GM23338 (cell line): Measurements from ENCODE around the gene HGFAC. TPM values are rescaled to one million over a fixed set of nuclear protein-coding genes. Genes with fewer than 3 reads are reported as not detected.
A peak's percentile ranks its signal among the peaks of the same experiment; 100 is the strongest.

Experiments
- ATAC-seq: fragments of 200-7000 bp; cut with Tn5 transposase; 3 replicates; pipeline ENCODE4 v1.9.1; 2020
- DNase-seq: peaks from one replicate; pipeline ENCODE4 v3.0.0-alpha.2; 2015; ENCODE audit warnings: low spot score
- H2AFZ ChIP-seq: fragments of 200-600 bp; sonication (generic); 2 replicates; pipeline ENCODE4 v1.8.0; 2016; ENCODE audit warnings: antibody characterized with exemption, mild to moderate bottlenecking, moderate library complexity
- H3F3A ChIP-seq: fragments of 200-600 bp; sonication (generic); replicated peaks from 2 replicates; pipeline ENCODE4 v1.8.0; 2017; ENCODE audit warnings: antibody characterized with exemption, mixed run types, low read depth
- H3K27ac ChIP-seq: fragments of 200-600 bp; sonication (generic); 2 replicates; pipeline ENCODE4 v1.6.1; 2016; ENCODE audit warnings: low read depth
- H3K27me3 ChIP-seq: fragments of 200-600 bp; sonication (generic); 2 replicates; pipeline ENCODE4 v1.8.0; 2016; ENCODE audit warnings: mild to moderate bottlenecking, mixed run types, moderate library complexity; ENCODE audit not compliant: insufficient read depth
- H3K36me3 ChIP-seq: fragments of 200-600 bp; sonication (generic); 2 replicates; pipeline ENCODE4 v1.8.0; 2016; ENCODE audit warnings: mild to moderate bottlenecking; ENCODE audit not compliant: insufficient read depth
- H3K4me1 ChIP-seq: fragments of 200-600 bp; sonication (generic); 2 replicates; pipeline ENCODE4 v1.8.0; 2016; ENCODE audit warnings: mild to moderate bottlenecking, moderate library complexity; ENCODE audit not compliant: insufficient read depth
- H3K4me2 ChIP-seq: fragments of 200-600 bp; sonication (generic); 2 replicates; pipeline ENCODE4 v1.7.1; 2017; ENCODE audit warnings: mixed run types
- H3K4me3 ChIP-seq: fragments of 200-600 bp; sonication (generic); 2 replicates; pipeline ENCODE4 v1.6.1; 2016; ENCODE audit warnings: mixed run types
- H3K79me2 ChIP-seq: fragments of 200-600 bp; sonication (generic); replicated peaks from 2 replicates; pipeline ENCODE4 v1.8.0; 2017; ENCODE audit warnings: mild to moderate bottlenecking; ENCODE audit not compliant: insufficient read depth
- H3K9me2 ChIP-seq: fragments of 200-600 bp; sonication (generic); 2 replicates; pipeline ENCODE4 v1.8.0; 2017; ENCODE audit not compliant: insufficient read depth
- H4K20me1 ChIP-seq: fragments of 200-600 bp; sonication (generic); replicated peaks from 2 replicates; pipeline ENCODE4 v1.8.0; 2017; ENCODE audit warnings: mild to moderate bottlenecking; ENCODE audit not compliant: insufficient read depth
- H3K27ac Mint-ChIP-seq: 2 replicates; pipeline ENCODE4 v1.8.0; 2020; ENCODE audit warnings: inconsistent platforms, mild to moderate bottlenecking, moderate library complexity, mixed read lengths
- H3K27me3 Mint-ChIP-seq: 3 replicates; pipeline ENCODE4 v1.8.0; 2022; ENCODE audit warnings: low read depth, mild to moderate bottlenecking, moderate library complexity, mixed read lengths, inconsistent platforms; ENCODE audit not compliant: insufficient read depth, poor library complexity
- H3K36me3 Mint-ChIP-seq: 3 replicates; pipeline ENCODE4 v1.8.0; 2021; ENCODE audit warnings: low read depth, mild to moderate bottlenecking, inconsistent platforms, moderate library complexity, mixed read lengths
- H3K4me1 Mint-ChIP-seq: 3 replicates; pipeline ENCODE4 v1.8.0; 2020; ENCODE audit warnings: mild to moderate bottlenecking, inconsistent platforms, mixed read lengths
- H3K4me3 Mint-ChIP-seq: 3 replicates; pipeline ENCODE4 v1.8.0; 2021; ENCODE audit warnings: moderate library complexity, mild to moderate bottlenecking, inconsistent platforms, mixed read lengths
- H3K9me3 Mint-ChIP-seq: 3 replicates; pipeline ENCODE4 v1.8.0; 2020; ENCODE audit warnings: moderate library complexity, mild to moderate bottlenecking, inconsistent platforms, mixed read lengths
- CREB1 ChIP-seq: fragments of 250-450 bp; sonication (Bioruptor Pico); IDR thresholded peaks from 2 replicates; pipeline ENCODE4 v1.5.0; 2020; ENCODE audit warnings: low read depth, mild to moderate bottlenecking, moderate library complexity
- EZH2 ChIP-seq: fragments of 200-600 bp; sonication (generic); IDR thresholded peaks from one replicate; pipeline ENCODE4 v1.8.0; 2017; ENCODE audit warnings: antibody characterized with exemption, mild to moderate bottlenecking, low read depth; ENCODE audit not compliant: unreplicated experiment
- EZH2phosphoT487 ChIP-seq: fragments of 200-600 bp; sonication (generic); IDR thresholded peaks from one replicate; pipeline ENCODE4 v1.8.1; 2018; ENCODE audit warnings: antibody characterized with exemption; ENCODE audit not compliant: unreplicated experiment
- JUNB ChIP-seq: IDR thresholded peaks from one replicate; pipeline ENCODE4 v1.6.1; 2016; ENCODE audit warnings: antibody characterized with exemption; ENCODE audit not compliant: unreplicated experiment
- NANOG ChIP-seq: IDR thresholded peaks from 2 replicates; pipeline ENCODE4 v1.6.1; 2016; ENCODE audit warnings: antibody characterized with exemption, borderline replicate concordance
- POLR2AphosphoS5 ChIP-seq: IDR thresholded peaks from 2 replicates; pipeline ENCODE4 v1.6.1; 2016; ENCODE audit warnings: antibody characterized with exemption, low read depth
- STAT1 ChIP-seq: IDR thresholded peaks from one replicate; pipeline ENCODE4 v1.6.1; 2016; ENCODE audit warnings: antibody characterized with exemption; ENCODE audit not compliant: unreplicated experiment
- ZNF114 ChIP-seq: fragments of 250-450 bp; sonication (Bioruptor Pico); IDR thresholded peaks from 2 replicates; pipeline ENCODE4 v1.5.0; 2020; ENCODE audit warnings: mild to moderate bottlenecking, moderate library complexity
- ZNF331 ChIP-seq: fragments of 250-450 bp; sonication (Bioruptor Pico); IDR thresholded peaks from 2 replicates; pipeline ENCODE4 v1.5.0; 2020; ENCODE audit warnings: low read depth, mild to moderate bottlenecking, moderate library complexity
- polyA plus RNA-seq: library from polyadenylated mRNA; unstranded; fragments of >200 nt; fragmentation: Nextera tagmentation; extraction: Ambion mirVana; gene quantifications from 2 replicates; pipeline ENCODE4 v1.2.1, GENCODE V29; 2016
- total RNA-seq: library from RNA; depleted of rRNA; stranded (reverse); fragments of >200 nt; shearing (Covaris generic); gene quantifications from 2 replicates; pipeline ENCODE4 v1.2.3, GENCODE V29; 2014
- TF ChIP-seq, protein P1 (sequence below): fragments of 250-450 bp; sonication (Bioruptor Pico); IDR thresholded peaks from 2 replicates; pipeline ENCODE4 v1.5.0; 2020; ENCODE audit warnings: mild to moderate bottlenecking, moderate library complexity
- TF ChIP-seq, protein P2 (sequence below): IDR thresholded peaks from one replicate; pipeline ENCODE4 v1.6.1; 2018; ENCODE audit warnings: antibody characterized with exemption; ENCODE audit not compliant: unreplicated experiment
- TF ChIP-seq, protein P3 (sequence below), 2 experiments: fragments of 200-600 bp in 1 of 2; sonication (generic) in 1 of 2; conservative IDR thresholded peaks; 2 replicates each; pipeline versions ENCODE4 v1.5.1 to v1.6.1; 2016 to 2017; ENCODE audit warnings: antibody characterized with exemption in 2 of 2, low read depth in 2 of 2, mild to moderate bottlenecking in 2 of 2, moderate library complexity in 1 of 2
- TF ChIP-seq, protein P4 (sequence below): IDR thresholded peaks from 2 replicates; pipeline ENCODE4 v1.6.1; 2016; ENCODE audit warnings: antibody characterized with exemption

HGFAC gene
- total and polyA plus RNA-seq, 2 experiments from 2014 or later = 0.94 TPM; not detected in 1

DNA sequence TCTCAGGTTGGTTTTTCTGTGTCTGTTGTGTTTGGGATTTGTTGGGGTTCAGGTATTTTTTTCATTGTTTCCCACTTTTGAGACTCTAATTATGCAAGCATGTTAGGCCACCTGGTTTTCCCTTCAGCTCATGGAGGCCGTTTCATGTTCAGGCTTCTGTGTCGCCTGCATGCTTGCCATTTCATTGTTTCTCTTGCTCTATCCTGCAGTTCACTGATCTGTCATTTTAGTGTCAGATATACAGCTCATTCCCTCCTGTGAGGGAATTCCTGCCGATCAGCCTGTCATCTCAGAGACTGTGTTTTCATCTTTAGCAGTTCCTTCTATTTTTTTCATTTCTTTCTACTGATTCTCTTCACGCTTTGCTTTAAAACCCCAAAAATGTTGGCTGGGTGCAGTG, 49.4 kb upstream of the HGFAC start:
- Histone ChIP-seq H2AFZ (no peak overlapping the region), H3K4me3 (no peak overlapping the region), H3K27ac (no peak overlapping the region), H3F3A (no peaks in the 10 kb centered on the region), H3K36me3 (no peaks in the 10 kb centered on the region), H3K27me3 (no peaks in the 10 kb centered on the region), H3K9me2 (no peaks in the 10 kb centered on the region), H4K20me1 (no peaks in the 10 kb centered on the region), H3K4me1 (peaks cover 26% of the 10 kb centered on the region), H3K4me2 (no peak overlapping the region), H3K79me2 (no peaks in the 10 kb centered on the region)
- TF ChIP-seq, protein P1, sequence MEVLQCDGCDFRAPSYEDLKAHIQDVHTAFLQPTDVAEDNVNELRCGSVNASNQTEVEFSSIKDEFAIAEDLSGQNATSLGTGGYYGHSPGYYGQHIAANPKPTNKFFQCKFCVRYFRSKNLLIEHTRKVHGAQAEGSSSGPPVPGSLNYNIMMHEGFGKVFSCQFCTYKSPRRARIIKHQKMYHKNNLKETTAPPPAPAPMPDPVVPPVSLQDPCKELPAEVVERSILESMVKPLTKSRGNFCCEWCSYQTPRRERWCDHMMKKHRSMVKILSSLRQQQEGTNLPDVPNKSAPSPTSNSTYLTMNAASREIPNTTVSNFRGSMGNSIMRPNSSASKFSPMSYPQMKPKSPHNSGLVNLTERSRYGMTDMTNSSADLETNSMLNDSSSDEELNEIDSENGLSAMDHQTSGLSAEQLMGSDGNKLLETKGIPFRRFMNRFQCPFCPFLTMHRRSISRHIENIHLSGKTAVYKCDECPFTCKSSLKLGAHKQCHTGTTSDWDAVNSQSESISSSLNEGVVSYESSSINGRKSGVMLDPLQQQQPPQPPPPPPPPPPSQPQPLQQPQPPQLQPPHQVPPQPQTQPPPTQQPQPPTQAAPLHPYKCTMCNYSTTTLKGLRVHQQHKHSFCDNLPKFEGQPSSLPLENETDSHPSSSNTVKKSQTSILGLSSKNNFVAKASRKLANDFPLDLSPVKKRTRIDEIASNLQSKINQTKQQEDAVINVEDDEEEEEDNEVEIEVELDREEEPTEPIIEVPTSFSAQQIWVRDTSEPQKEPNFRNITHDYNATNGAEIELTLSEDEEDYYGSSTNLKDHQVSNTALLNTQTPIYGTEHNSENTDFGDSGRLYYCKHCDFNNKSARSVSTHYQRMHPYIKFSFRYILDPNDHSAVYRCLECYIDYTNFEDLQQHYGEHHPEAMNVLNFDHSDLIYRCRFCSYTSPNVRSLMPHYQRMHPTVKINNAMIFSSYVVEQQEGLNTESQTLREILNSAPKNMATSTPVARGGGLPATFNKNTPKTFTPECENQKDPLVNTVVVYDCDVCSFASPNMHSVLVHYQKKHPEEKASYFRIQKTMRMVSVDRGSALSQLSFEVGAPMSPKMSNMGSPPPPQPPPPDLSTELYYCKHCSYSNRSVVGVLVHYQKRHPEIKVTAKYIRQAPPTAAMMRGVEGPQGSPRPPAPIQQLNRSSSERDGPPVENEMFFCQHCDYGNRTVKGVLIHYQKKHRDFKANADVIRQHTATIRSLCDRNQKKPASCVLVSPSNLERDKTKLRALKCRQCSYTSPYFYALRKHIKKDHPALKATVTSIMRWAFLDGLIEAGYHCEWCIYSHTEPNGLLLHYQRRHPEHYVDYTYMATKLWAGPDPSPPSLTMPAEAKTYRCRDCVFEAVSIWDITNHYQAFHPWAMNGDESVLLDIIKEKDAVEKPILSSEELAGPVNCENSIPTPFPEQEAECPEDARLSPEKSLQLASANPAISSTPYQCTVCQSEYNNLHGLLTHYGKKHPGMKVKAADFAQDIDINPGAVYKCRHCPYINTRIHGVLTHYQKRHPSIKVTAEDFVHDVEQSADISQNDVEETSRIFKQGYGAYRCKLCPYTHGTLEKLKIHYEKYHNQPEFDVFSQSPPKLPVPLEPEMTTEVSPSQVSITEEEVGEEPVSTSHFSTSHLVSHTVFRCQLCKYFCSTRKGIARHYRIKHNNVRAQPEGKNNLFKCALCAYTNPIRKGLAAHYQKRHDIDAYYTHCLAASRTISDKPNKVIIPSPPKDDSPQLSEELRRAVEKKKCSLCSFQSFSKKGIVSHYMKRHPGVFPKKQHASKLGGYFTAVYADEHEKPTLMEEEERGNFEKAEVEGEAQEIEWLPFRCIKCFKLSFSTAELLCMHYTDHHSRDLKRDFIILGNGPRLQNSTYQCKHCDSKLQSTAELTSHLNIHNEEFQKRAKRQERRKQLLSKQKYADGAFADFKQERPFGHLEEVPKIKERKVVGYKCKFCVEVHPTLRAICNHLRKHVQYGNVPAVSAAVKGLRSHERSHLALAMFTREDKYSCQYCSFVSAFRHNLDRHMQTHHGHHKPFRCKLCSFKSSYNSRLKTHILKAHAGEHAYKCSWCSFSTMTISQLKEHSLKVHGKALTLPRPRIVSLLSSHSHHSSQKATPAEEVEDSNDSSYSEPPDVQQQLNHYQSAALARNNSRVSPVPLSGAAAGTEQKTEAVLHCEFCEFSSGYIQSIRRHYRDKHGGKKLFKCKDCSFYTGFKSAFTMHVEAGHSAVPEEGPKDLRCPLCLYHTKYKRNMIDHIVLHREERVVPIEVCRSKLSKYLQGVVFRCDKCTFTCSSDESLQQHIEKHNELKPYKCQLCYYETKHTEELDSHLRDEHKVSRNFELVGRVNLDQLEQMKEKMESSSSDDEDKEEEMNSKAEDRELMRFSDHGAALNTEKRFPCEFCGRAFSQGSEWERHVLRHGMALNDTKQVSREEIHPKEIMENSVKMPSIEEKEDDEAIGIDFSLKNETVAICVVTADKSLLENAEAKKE (CRISPR knock-in tag) = no peak
- no peak for TF ChIP-seq ZNF331 (CRISPR knock-in tag)
- TF ChIP-seq JUNB = no peak
- TF ChIP-seq STAT1 = no peak
- TF ChIP-seq, protein P2, sequence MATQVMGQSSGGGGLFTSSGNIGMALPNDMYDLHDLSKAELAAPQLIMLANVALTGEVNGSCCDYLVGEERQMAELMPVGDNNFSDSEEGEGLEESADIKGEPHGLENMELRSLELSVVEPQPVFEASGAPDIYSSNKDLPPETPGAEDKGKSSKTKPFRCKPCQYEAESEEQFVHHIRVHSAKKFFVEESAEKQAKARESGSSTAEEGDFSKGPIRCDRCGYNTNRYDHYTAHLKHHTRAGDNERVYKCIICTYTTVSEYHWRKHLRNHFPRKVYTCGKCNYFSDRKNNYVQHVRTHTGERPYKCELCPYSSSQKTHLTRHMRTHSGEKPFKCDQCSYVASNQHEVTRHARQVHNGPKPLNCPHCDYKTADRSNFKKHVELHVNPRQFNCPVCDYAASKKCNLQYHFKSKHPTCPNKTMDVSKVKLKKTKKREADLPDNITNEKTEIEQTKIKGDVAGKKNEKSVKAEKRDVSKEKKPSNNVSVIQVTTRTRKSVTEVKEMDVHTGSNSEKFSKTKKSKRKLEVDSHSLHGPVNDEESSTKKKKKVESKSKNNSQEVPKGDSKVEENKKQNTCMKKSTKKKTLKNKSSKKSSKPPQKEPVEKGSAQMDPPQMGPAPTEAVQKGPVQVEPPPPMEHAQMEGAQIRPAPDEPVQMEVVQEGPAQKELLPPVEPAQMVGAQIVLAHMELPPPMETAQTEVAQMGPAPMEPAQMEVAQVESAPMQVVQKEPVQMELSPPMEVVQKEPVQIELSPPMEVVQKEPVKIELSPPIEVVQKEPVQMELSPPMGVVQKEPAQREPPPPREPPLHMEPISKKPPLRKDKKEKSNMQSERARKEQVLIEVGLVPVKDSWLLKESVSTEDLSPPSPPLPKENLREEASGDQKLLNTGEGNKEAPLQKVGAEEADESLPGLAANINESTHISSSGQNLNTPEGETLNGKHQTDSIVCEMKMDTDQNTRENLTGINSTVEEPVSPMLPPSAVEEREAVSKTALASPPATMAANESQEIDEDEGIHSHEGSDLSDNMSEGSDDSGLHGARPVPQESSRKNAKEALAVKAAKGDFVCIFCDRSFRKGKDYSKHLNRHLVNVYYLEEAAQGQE = no peak
- TF ChIP-seq, protein P3, sequence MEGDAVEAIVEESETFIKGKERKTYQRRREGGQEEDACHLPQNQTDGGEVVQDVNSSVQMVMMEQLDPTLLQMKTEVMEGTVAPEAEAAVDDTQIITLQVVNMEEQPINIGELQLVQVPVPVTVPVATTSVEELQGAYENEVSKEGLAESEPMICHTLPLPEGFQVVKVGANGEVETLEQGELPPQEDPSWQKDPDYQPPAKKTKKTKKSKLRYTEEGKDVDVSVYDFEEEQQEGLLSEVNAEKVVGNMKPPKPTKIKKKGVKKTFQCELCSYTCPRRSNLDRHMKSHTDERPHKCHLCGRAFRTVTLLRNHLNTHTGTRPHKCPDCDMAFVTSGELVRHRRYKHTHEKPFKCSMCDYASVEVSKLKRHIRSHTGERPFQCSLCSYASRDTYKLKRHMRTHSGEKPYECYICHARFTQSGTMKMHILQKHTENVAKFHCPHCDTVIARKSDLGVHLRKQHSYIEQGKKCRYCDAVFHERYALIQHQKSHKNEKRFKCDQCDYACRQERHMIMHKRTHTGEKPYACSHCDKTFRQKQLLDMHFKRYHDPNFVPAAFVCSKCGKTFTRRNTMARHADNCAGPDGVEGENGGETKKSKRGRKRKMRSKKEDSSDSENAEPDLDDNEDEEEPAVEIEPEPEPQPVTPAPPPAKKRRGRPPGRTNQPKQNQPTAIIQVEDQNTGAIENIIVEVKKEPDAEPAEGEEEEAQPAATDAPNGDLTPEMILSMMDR (conservative IDR thresholded peaks at IDR 0.05; ENCODE audit: low read depth in 2 of 2) = no peak
- TF ChIP-seq EZH2 = no peak
- no peak for TF ChIP-seq EZH2phosphoT487
- TF ChIP-seq, protein P4, sequence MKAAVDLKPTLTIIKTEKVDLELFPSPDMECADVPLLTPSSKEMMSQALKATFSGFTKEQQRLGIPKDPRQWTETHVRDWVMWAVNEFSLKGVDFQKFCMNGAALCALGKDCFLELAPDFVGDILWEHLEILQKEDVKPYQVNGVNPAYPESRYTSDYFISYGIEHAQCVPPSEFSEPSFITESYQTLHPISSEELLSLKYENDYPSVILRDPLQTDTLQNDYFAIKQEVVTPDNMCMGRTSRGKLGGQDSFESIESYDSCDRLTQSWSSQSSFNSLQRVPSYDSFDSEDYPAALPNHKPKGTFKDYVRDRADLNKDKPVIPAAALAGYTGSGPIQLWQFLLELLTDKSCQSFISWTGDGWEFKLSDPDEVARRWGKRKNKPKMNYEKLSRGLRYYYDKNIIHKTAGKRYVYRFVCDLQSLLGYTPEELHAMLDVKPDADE = no peak
- no peak for TF ChIP-seq POLR2AphosphoS5
- TF ChIP-seq NANOG = no peak
- no peak for TF ChIP-seq ZNF114 (CRISPR knock-in tag)
- TF ChIP-seq CREB1 (CRISPR knock-in tag) = no peak
- Mint-ChIP-seq H3K4me3 (no peak overlapping the region), H3K4me1 (peaks cover 44% of the 10 kb centered on the region), H3K9me3 (peaks cover 7% of the 10 kb centered on the region; the same call in 2 of the 3 replicates), H3K36me3 (peaks cover 7% of the 10 kb centered on the region; the same call in 1 of the 3 replicates), H3K27ac (peak overlapping the region; percentile 4; the same call in 1 of the 2 replicates), H3K27me3 (peaks cover 10% of the 10 kb centered on the region)
- DNase-seq (no peak), ATAC-seq (no peak)
